A673 (cell line): ENCODE data around the gene CKAP4.

Source experiments
- CTCF ChIP-seq: fragments of 300-800, 200-600 bp; sonication (generic); conservative IDR thresholded peaks from 2 replicates; pipeline ENCODE4 v1.5.1; 2017; ENCODE audit warnings: low read depth, mild to moderate bottlenecking, antibody characterized with exemption, low read length, moderate library complexity, mixed read lengths
- EZH2 ChIP-seq: fragments of 200-600 bp; sonication (generic); IDR thresholded peaks from 2 replicates; pipeline ENCODE4 v1.6.1; 2017; ENCODE audit warnings: borderline replicate concordance, low read depth, mild to moderate bottlenecking, mixed read lengths, antibody characterized with exemption, low read length; ENCODE audit not compliant: poor library complexity, severe bottlenecking

GRCh38 chr12:106284358-106285105 lies 36.7 kb upstream of the CKAP4 start:
- TF ChIP-seq CTCF (no peak), EZH2 (no peak)
